HepG2 (cell line): ENCODE results near the gene GFY. TPM values are rescaled to one million over a fixed set of nuclear protein-coding genes. Genes with fewer than 3 reads are reported as not detected.

Experiments
- ATRX ChIP-seq: sonication (generic); formaldehyde crosslinking; IDR thresholded peaks from 2 replicates; pipeline ENCODE4 v1.4.0; 2020; ENCODE audit warnings: missing genetic modification reagents, borderline replicate concordance
- EHMT2 ChIP-seq: fragments of 200-600 bp; sonication (generic); IDR thresholded peaks from 2 replicates; pipeline ENCODE4 v1.7.0; 2017; ENCODE audit warnings: antibody characterized with exemption, low read depth, low read length, borderline replicate concordance
- KDM5A ChIP-seq: fragments of 200-600 bp; sonication (generic); IDR thresholded peaks from 2 replicates; pipeline ENCODE4 v1.7.0; 2018; ENCODE audit warnings: antibody characterized with exemption, mild to moderate bottlenecking, low read length, borderline replicate concordance
- MLLT10 ChIP-seq: sonication (generic); formaldehyde crosslinking; IDR thresholded peaks from 2 replicates; pipeline ENCODE4 v1.4.0; 2020; ENCODE audit warnings: missing genetic modification reagents
- MXD4 ChIP-seq: IDR thresholded peaks from 2 replicates; pipeline ENCODE4 v1.6.1; 2016; ENCODE audit warnings: mild to moderate bottlenecking, missing biosample characterization, missing genetic modification reagents
- NCOA2 ChIP-seq: sonication (generic); formaldehyde crosslinking; IDR thresholded peaks from 2 replicates; pipeline ENCODE4 v1.8.0; 2022; ENCODE audit warnings: inconsistent platforms
- NFRKB ChIP-seq: fragments of 450-650 bp; IDR thresholded peaks from 2 replicates; pipeline ENCODE4 v1.6.1; 2017
- PAWR ChIP-seq: sonication (generic); formaldehyde crosslinking; IDR thresholded peaks from 2 replicates; pipeline ENCODE4 v1.4.0; 2020; ENCODE audit warnings: missing genetic modification reagents, mild to moderate bottlenecking, borderline replicate concordance
- SRSF4 ChIP-seq: fragments of 200-400 bp; formaldehyde crosslinking; IDR thresholded peaks from one replicate; pipeline ENCODE4 v1.6.1; 2018; ENCODE audit warnings: mild to moderate bottlenecking, low read depth, low read length, moderate library complexity; ENCODE audit not compliant: poor library complexity, severe bottlenecking
- SRSF9 ChIP-seq: fragments of 200-400 bp; formaldehyde crosslinking; IDR thresholded peaks from 2 replicates; pipeline ENCODE4 v1.6.1; 2018; ENCODE audit warnings: borderline replicate concordance, mild to moderate bottlenecking, low read depth, low read length; ENCODE audit not compliant: insufficient read depth, poor library complexity, severe bottlenecking
- TBP ChIP-seq: sonication (generic); formaldehyde crosslinking; IDR thresholded peaks from 2 replicates; pipeline ENCODE4 v1.5.0; 2020; ENCODE audit warnings: missing genetic modification reagents
- ZNF337 ChIP-seq: sonication (generic); formaldehyde crosslinking; IDR thresholded peaks from 2 replicates; pipeline ENCODE4 v1.5.1; 2020; ENCODE audit warnings: missing genetic modification reagents, low read depth, mild to moderate bottlenecking, borderline replicate concordance
- ZNF883 ChIP-seq: sonication (generic); formaldehyde crosslinking; IDR thresholded peaks from 2 replicates; pipeline ENCODE4 v1.5.1; 2020; ENCODE audit warnings: mild to moderate bottlenecking, missing genetic modification reagents; ENCODE audit errors: not compliant biosample characterization
- ZNF891 ChIP-seq: sonication (generic); formaldehyde crosslinking; IDR thresholded peaks from 2 replicates; pipeline ENCODE4 v1.5.0; 2020; ENCODE audit warnings: mild to moderate bottlenecking, missing genetic modification reagents
- ZSCAN20 ChIP-seq: sonication (generic); formaldehyde crosslinking; IDR thresholded peaks from 2 replicates; pipeline ENCODE4 v1.4.0; 2020; ENCODE audit warnings: missing genetic modification reagents, mild to moderate bottlenecking, borderline replicate concordance
- ZSCAN29 ChIP-seq: sonication (generic); formaldehyde crosslinking; conservative IDR thresholded peaks from 2 replicates; pipeline ENCODE4 v1.4.0; 2020; ENCODE audit warnings: mild to moderate bottlenecking, missing genetic modification reagents
- polyA plus RNA-seq, 8 experiments: library from polyadenylated mRNA; depleted of rRNA in 3 of 8; stranded (reverse) in 7 of 8; unstranded in 1 of 8; fragments of >200 nt; fragmentation: Illumina TruSeq in 4 of 8; extraction: Trizol in 4 of 8; gene quantifications; 2 replicates each; pipeline versions ENCODE4 v1.2.1 to v1.2.3, GENCODE V29; 2011 to 2016; ENCODE audit warnings: low read depth in 4 of 8, missing spikeins in 1 of 8, mixed read lengths in 1 of 8; ENCODE audit not compliant: insufficient read depth in 1 of 8
- total RNA-seq, 5 experiments: library from RNA; depleted of rRNA; stranded (reverse); fragments of >200 nt; fragmentation: Illumina TruSeq; extraction: Trizol; gene quantifications; 2 replicates each; pipeline ENCODE4 v1.2.3, GENCODE V29; 2016; ENCODE audit warnings: low read depth in 1 of 5
- TF ChIP-seq, protein P1 (sequence below): sonication (generic); formaldehyde crosslinking; IDR thresholded peaks from 2 replicates; pipeline ENCODE4 v1.5.1; 2020; ENCODE audit warnings: mild to moderate bottlenecking, moderate library complexity, missing genetic modification reagents
- TF ChIP-seq, protein P2 (sequence below): IDR thresholded peaks from 2 replicates; pipeline ENCODE4 v1.6.1; 2016; ENCODE audit warnings: mild to moderate bottlenecking, missing biosample characterization, missing genetic modification reagents
- TF ChIP-seq, protein P3 (sequence below): sonication (generic); formaldehyde crosslinking; IDR thresholded peaks from 2 replicates; pipeline ENCODE4 v1.4.0; 2020; ENCODE audit warnings: missing genetic modification reagents
- TF ChIP-seq, protein P4 (sequence below): sonication (generic); formaldehyde crosslinking; conservative IDR thresholded peaks from 2 replicates; pipeline ENCODE4 v1.4.0; 2020; ENCODE audit warnings: missing genetic modification reagents
- TF ChIP-seq, protein P5 (sequence below): IDR thresholded peaks from 2 replicates; pipeline ENCODE4 v1.6.1; 2016; ENCODE audit warnings: low read depth, borderline replicate concordance
- TF ChIP-seq, protein P6 (sequence below): sonication (generic); formaldehyde crosslinking; IDR thresholded peaks from 2 replicates; pipeline ENCODE4 v1.4.0; 2020; ENCODE audit warnings: missing genetic modification reagents
- TF ChIP-seq, protein P7 (sequence below): sonication (generic); formaldehyde crosslinking; IDR thresholded peaks from 2 replicates; pipeline ENCODE4 v1.4.0; 2020; ENCODE audit warnings: mild to moderate bottlenecking, low read depth, missing genetic modification reagents

GFY gene
- total and polyA plus RNA-seq, 2 of the 13 experiments (the other 11 are each of a cell fraction or from before 2014, with no cell fraction given), result not detected

DNA sequence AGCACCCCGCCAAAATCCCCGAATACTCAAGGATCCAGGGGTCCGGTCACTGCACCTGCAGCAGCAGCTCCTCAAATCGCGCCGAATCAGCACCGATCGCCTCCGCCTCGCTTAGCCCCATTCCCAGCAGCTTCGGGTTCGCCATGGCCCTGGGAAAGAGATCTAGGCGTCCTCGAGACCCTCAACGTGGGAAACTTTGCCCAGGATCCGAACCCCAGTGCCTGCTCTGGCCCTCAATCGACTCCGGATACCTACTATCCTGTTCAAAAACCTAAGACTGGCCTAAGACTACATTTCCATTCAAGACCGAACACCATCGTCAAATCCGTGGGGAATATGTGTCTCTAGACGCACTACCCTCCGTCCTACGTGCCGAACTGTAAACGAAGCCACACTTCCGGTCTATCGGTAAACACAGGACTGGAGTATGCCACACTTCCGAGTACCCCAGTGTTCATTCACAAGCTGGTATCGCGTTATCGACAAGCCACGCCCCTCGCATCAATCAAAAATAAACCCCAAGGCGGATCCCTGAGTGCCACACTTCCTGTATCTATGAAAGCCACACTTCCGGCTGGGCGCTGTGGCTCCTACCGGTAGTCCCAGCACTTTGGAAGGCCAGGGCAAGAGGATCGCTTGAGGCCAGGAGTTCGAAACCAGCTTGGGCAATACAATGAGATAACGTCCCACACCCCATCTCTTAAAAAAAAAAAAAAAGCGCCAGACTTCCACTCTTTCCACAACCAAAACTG is 26.4 kb downstream of the GFY start, which contains the start of gene PIH1D1 (continued):
- TF ChIP-seq, protein P1, sequence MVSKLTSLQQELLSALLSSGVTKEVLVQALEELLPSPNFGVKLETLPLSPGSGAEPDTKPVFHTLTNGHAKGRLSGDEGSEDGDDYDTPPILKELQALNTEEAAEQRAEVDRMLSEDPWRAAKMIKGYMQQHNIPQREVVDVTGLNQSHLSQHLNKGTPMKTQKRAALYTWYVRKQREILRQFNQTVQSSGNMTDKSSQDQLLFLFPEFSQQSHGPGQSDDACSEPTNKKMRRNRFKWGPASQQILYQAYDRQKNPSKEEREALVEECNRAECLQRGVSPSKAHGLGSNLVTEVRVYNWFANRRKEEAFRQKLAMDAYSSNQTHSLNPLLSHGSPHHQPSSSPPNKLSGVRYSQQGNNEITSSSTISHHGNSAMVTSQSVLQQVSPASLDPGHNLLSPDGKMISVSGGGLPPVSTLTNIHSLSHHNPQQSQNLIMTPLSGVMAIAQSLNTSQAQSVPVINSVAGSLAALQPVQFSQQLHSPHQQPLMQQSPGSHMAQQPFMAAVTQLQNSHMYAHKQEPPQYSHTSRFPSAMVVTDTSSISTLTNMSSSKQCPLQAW (CRISPR knock-in tag), result peak; percentile 90
- TF ChIP-seq, protein P2, sequence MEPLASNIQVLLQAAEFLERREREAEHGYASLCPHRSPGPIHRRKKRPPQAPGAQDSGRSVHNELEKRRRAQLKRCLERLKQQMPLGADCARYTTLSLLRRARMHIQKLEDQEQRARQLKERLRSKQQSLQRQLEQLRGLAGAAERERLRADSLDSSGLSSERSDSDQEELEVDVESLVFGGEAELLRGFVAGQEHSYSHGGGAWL (CRISPR knock-in tag), result no peak
- TF ChIP-seq, protein P3, sequence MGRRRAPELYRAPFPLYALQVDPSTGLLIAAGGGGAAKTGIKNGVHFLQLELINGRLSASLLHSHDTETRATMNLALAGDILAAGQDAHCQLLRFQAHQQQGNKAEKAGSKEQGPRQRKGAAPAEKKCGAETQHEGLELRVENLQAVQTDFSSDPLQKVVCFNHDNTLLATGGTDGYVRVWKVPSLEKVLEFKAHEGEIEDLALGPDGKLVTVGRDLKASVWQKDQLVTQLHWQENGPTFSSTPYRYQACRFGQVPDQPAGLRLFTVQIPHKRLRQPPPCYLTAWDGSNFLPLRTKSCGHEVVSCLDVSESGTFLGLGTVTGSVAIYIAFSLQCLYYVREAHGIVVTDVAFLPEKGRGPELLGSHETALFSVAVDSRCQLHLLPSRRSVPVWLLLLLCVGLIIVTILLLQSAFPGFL (CRISPR knock-in tag), result no peak
- TF ChIP-seq EHMT2 (no peak), TBP (no peak), NFRKB (no peak), NCOA2 (CRISPR knock-in tag) (peak; percentile 40), SRSF4 (no peak), SRSF9 (no peak), KDM5A (peak; percentile 78; the same call in 1 of the 2 replicates), ATRX (no peak), ZNF883 (CRISPR knock-in tag) (no peak), MLLT10 (CRISPR knock-in tag) (no peak), ZNF337 (CRISPR knock-in tag) (no peak), ZSCAN20 (CRISPR knock-in tag) (no peak), PAWR (no peak), MXD4 (CRISPR knock-in tag) (0 out of 2 replicates have a peak, but pooled peaks have one; percentile 26), ZNF891 (peak; percentile 42; the same call in 1 of the 2 replicates), ZSCAN29 (no peak; the same call in 1 of the 2 replicates)
- TF ChIP-seq, protein P4, sequence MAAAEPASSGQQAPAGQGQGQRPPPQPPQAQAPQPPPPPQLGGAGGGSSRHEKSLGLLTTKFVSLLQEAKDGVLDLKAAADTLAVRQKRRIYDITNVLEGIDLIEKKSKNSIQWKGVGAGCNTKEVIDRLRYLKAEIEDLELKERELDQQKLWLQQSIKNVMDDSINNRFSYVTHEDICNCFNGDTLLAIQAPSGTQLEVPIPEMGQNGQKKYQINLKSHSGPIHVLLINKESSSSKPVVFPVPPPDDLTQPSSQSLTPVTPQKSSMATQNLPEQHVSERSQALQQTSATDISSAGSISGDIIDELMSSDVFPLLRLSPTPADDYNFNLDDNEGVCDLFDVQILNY (CRISPR knock-in tag), result no peak
- TF ChIP-seq, protein P5, sequence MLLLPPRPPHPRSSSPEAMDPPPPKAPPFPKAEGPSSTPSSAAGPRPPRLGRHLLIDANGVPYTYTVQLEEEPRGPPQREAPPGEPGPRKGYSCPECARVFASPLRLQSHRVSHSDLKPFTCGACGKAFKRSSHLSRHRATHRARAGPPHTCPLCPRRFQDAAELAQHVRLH (CRISPR knock-in tag), result peak; percentile 95; the same call in 1 of the 2 replicates
- TF ChIP-seq, protein P6, sequence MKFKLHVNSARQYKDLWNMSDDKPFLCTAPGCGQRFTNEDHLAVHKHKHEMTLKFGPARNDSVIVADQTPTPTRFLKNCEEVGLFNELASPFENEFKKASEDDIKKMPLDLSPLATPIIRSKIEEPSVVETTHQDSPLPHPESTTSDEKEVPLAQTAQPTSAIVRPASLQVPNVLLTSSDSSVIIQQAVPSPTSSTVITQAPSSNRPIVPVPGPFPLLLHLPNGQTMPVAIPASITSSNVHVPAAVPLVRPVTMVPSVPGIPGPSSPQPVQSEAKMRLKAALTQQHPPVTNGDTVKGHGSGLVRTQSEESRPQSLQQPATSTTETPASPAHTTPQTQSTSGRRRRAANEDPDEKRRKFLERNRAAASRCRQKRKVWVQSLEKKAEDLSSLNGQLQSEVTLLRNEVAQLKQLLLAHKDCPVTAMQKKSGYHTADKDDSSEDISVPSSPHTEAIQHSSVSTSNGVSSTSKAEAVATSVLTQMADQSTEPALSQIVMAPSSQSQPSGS (CRISPR knock-in tag), result no peak
- TF ChIP-seq, protein P7, sequence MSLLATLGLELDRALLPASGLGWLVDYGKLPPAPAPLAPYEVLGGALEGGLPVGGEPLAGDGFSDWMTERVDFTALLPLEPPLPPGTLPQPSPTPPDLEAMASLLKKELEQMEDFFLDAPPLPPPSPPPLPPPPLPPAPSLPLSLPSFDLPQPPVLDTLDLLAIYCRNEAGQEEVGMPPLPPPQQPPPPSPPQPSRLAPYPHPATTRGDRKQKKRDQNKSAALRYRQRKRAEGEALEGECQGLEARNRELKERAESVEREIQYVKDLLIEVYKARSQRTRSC (CRISPR knock-in tag), result no peak
